ENCODE measurements around the gene NEDD9. TPM values are rescaled to one million over a fixed set of nuclear protein-coding genes. Genes with fewer than 3 reads are reported as not detected.

The NEDD9 gene
- total and polyA plus RNA-seq, 2 of the 13 experiments (the other 11 are each of a cell fraction or from before 2014, with no cell fraction given), result 27.1 to 389 TPM

GRCh38 chr6:11218538-11219399 is 13.7 kb downstream of the NEDD9 start (continued):
- TF ChIP-seq CENPBD1 (CRISPR knock-in tag; IDR thresholded peaks at IDR 0.05; ENCODE audit: borderline replicate concordance, low read depth) (no peak), ZNF280D (CRISPR knock-in tag; IDR thresholded peaks at IDR 0.05) (no peak), ZNF20 (CRISPR knock-in tag; IDR thresholded peaks at IDR 0.05) (no peak), MEIS1 (CRISPR knock-in tag; IDR thresholded peaks at IDR 0.05; ENCODE audit: borderline replicate concordance) (peak; percentile 87; the same call in 1 of the 2 replicates), ELF4 (CRISPR knock-in tag; IDR thresholded peaks at IDR 0.05; ENCODE audit: borderline replicate concordance) (no peak), MIER3 (CRISPR knock-in tag; IDR thresholded peaks at IDR 0.05; ENCODE audit: borderline replicate concordance) (no peak), ADNP (CRISPR knock-in tag; IDR thresholded peaks at IDR 0.05) (no peak), ZHX1 (CRISPR knock-in tag; IDR thresholded peaks at IDR 0.05; ENCODE audit: low read depth) (peak; percentile 77; the same call in 1 of the 2 replicates), ZFP36L1 (CRISPR knock-in tag; IDR thresholded peaks at IDR 0.05) (peak; percentile 76; the same call in 1 of the 2 replicates), ZMYM4 (CRISPR knock-in tag; IDR thresholded peaks at IDR 0.05) (peak; percentile 88), NFE2 (CRISPR knock-in tag; IDR thresholded peaks at IDR 0.05) (no peak), CEBPB (IDR thresholded peaks at IDR 0.05; ENCODE audit: borderline replicate concordance, low read depth, low read length) (peak; percentile 79), KDM5A (IDR thresholded peaks at IDR 0.05; ENCODE audit: borderline replicate concordance, low read length) (no peak), SAFB2 (CRISPR knock-in tag; IDR thresholded peaks at IDR 0.05; ENCODE audit: borderline replicate concordance, low read depth) (no peak; the same call in 1 of the 2 replicates), RARG (CRISPR knock-in tag; IDR thresholded peaks at IDR 0.05; ENCODE audit: low read depth) (no peak), SYNCRIP (IDR thresholded peaks at IDR 0.05; ENCODE audit: insufficient read depth, low read depth, low read length) (no peak), FOXO1 (CRISPR knock-in tag; IDR thresholded peaks at IDR 0.05) (peak; percentile 90), CAMTA2 (CRISPR knock-in tag; IDR thresholded peaks at IDR 0.05; ENCODE audit: borderline replicate concordance) (no peak), SRSF1 (optimal IDR thresholded peaks at IDR 0.05; ENCODE audit: low read depth, low read length) (no peak), THAP8 (CRISPR knock-in tag; IDR thresholded peaks at IDR 0.05; ENCODE audit: borderline replicate concordance) (no peak), ZNF780A (CRISPR knock-in tag; IDR thresholded peaks at IDR 0.05) (no peak), RAD21 (CRISPR knock-in tag; IDR thresholded peaks at IDR 0.05) (peak; percentile 76)

All from HepG2 (cell line).